HepG2 (cell line): ENCODE data around the gene VWA7. TPM values are rescaled to one million over a fixed set of nuclear protein-coding genes. Genes with fewer than 3 reads are reported as not detected.

Source experiments
- BHLHE40 ChIP-seq: IDR thresholded peaks from 2 replicates; pipeline ENCODE4 v1.6.1; 2011; ENCODE audit warnings: low read length, improper control_type of control experiment
- KLF6 ChIP-seq: IDR thresholded peaks from 2 replicates; pipeline ENCODE4 v1.8.0; 2016; ENCODE audit warnings: missing biosample characterization, missing genetic modification reagents
- PHB2 ChIP-seq: fragments of 450-650 bp; IDR thresholded peaks from 2 replicates; pipeline ENCODE4 v1.6.1; 2018; ENCODE audit not compliant: partially characterized antibody
- PHF5A ChIP-seq: IDR thresholded peaks from one replicate; pipeline ENCODE4 v1.6.1; 2018; ENCODE audit warnings: low read depth, missing genetic modification reagents; ENCODE audit not compliant: unreplicated experiment
- SP1 ChIP-seq, 2 experiments: fragments of 450-650 bp in 1 of 2; sonication (generic) in 1 of 2; formaldehyde crosslinking in 1 of 2; IDR thresholded peaks; 2 replicates each; pipeline versions ENCODE4 v1.4.0 to v1.6.1; 2016 to 2020; ENCODE audit warnings: missing genetic modification reagents in 1 of 2
- TOE1 ChIP-seq: sonication (generic); formaldehyde crosslinking; IDR thresholded peaks from 2 replicates; pipeline ENCODE4 v1.4.0; 2020; ENCODE audit warnings: mild to moderate bottlenecking, missing genetic modification reagents
- TP53 ChIP-seq: sonication (generic); formaldehyde crosslinking; conservative IDR thresholded peaks from 2 replicates; pipeline ENCODE4 v1.4.0; 2020; ENCODE audit warnings: missing genetic modification reagents
- YEATS4 ChIP-seq: sonication (generic); formaldehyde crosslinking; IDR thresholded peaks from 2 replicates; pipeline ENCODE4 v1.4.0; 2020; ENCODE audit warnings: missing genetic modification reagents, borderline replicate concordance
- ZFP36L1 ChIP-seq: sonication (generic); formaldehyde crosslinking; IDR thresholded peaks from 2 replicates; pipeline ENCODE4 v1.8.0; 2022; ENCODE audit warnings: mild to moderate bottlenecking, missing genetic modification reagents, moderate library complexity
- ZFP90 ChIP-seq: sonication (generic); formaldehyde crosslinking; IDR thresholded peaks from 2 replicates; pipeline ENCODE4 v1.8.0; 2022; ENCODE audit warnings: missing genetic modification reagents, mild to moderate bottlenecking, inconsistent platforms, borderline replicate concordance
- ZNF292 ChIP-seq: sonication (generic); formaldehyde crosslinking; IDR thresholded peaks from 2 replicates; pipeline ENCODE4 v1.8.1; 2022; ENCODE audit warnings: mild to moderate bottlenecking, low read depth, missing genetic modification reagents, borderline replicate concordance
- ZNF296 ChIP-seq: sonication (generic); formaldehyde crosslinking; conservative IDR thresholded peaks from 2 replicates; pipeline ENCODE4 v1.5.0; 2020; ENCODE audit warnings: mild to moderate bottlenecking, missing genetic modification reagents
- ZNF550 ChIP-seq: sonication (generic); formaldehyde crosslinking; IDR thresholded peaks from 2 replicates; pipeline ENCODE4 v1.4.0; 2020; ENCODE audit warnings: mild to moderate bottlenecking, missing genetic modification reagents, borderline replicate concordance
- ZNF589 ChIP-seq: sonication (generic); formaldehyde crosslinking; conservative IDR thresholded peaks from 2 replicates; pipeline ENCODE4 v1.8.0; 2022; ENCODE audit warnings: mild to moderate bottlenecking, moderate library complexity, missing genetic modification reagents
- ZNF816 ChIP-seq: sonication (generic); formaldehyde crosslinking; IDR thresholded peaks from 2 replicates; pipeline ENCODE4 v1.8.0; 2022; ENCODE audit warnings: missing genetic modification reagents, mild to moderate bottlenecking, borderline replicate concordance
- polyA plus RNA-seq, 8 experiments: library from polyadenylated mRNA; depleted of rRNA in 3 of 8; stranded (reverse) in 7 of 8; unstranded in 1 of 8; fragments of >200 nt; fragmentation: Illumina TruSeq in 4 of 8; extraction: Trizol in 4 of 8; gene quantifications; 2 replicates each; pipeline versions ENCODE4 v1.2.1 to v1.2.3, GENCODE V29; 2011 to 2016; ENCODE audit warnings: low read depth in 4 of 8, missing spikeins in 1 of 8, mixed read lengths in 1 of 8; ENCODE audit not compliant: insufficient read depth in 1 of 8
- total RNA-seq, 5 experiments: library from RNA; depleted of rRNA; stranded (reverse); fragments of >200 nt; fragmentation: Illumina TruSeq; extraction: Trizol; gene quantifications; 2 replicates each; pipeline ENCODE4 v1.2.3, GENCODE V29; 2016; ENCODE audit warnings: low read depth in 1 of 5
- TF ChIP-seq, protein P1 (sequence below): sonication (generic); formaldehyde crosslinking; IDR thresholded peaks from 2 replicates; pipeline ENCODE4 v1.4.0; 2020; ENCODE audit warnings: mild to moderate bottlenecking, missing genetic modification reagents
- TF ChIP-seq, protein P2 (sequence below): IDR thresholded peaks from 2 replicates; pipeline ENCODE4 v1.6.1; 2016; ENCODE audit warnings: mild to moderate bottlenecking, missing biosample characterization, missing genetic modification reagents
- TF ChIP-seq, protein P3 (sequence below): sonication (generic); formaldehyde crosslinking; IDR thresholded peaks from 2 replicates; pipeline ENCODE4 v1.4.0; 2020; ENCODE audit warnings: mild to moderate bottlenecking, missing genetic modification reagents
- TF ChIP-seq, protein P4 (sequence below): sonication (generic); formaldehyde crosslinking; IDR thresholded peaks from 2 replicates; pipeline ENCODE4 v1.5.0; 2020; ENCODE audit warnings: missing genetic modification reagents

Gene VWA7
- total and polyA plus RNA-seq, 2 of the 13 experiments (the other 11 are each of a cell fraction or from before 2014, with no cell fraction given), result 0.86 to 3.3 TPM

DNA sequence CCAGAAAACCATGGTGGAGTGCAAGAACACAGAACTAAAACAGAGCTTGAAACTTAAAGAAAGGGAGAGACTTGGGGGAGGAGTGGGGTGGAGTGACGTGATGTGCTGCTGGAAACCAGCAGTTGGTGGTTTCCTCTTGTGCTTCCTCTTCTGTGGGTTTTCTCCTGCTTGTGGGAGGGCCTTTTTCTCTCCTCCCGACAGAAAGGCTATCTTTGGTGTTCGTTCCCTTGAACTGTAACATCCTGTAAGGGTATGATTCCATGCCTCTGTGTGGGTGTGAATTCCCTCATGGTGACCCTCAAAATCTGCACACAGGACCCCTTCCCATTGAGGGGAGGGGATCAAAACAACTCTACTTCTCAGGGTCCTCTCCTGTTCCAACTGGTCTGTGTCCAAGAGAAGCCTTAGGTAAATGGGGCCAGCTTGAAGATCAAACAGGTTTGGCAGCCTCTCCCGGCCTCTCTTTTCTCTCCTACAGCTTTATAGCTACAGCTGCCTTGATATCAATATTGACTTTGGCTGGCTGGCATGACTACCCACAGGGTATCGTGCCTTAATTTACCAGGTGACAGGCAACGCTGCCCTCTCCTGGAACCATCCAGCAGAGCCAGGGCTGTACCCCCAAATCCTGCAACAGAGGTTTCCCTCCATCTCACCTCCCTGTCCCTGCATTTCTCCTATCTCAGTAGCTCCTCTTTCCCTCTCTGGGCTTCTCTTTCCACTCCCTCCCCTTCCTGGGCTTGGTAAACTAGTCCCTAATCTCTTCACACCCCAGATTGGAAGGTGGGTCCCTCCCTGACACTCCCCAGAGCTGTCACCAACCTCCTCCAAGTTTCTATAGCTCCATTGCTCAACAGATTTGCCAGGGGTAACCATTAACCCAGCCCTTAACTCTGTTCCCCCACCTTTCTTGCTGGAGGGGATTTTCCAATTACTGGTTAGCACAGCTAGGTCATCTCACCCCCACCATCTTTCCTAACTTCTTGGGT lies 38.8 kb downstream of the VWA7 start (continued):
- TF ChIP-seq, protein P1, sequence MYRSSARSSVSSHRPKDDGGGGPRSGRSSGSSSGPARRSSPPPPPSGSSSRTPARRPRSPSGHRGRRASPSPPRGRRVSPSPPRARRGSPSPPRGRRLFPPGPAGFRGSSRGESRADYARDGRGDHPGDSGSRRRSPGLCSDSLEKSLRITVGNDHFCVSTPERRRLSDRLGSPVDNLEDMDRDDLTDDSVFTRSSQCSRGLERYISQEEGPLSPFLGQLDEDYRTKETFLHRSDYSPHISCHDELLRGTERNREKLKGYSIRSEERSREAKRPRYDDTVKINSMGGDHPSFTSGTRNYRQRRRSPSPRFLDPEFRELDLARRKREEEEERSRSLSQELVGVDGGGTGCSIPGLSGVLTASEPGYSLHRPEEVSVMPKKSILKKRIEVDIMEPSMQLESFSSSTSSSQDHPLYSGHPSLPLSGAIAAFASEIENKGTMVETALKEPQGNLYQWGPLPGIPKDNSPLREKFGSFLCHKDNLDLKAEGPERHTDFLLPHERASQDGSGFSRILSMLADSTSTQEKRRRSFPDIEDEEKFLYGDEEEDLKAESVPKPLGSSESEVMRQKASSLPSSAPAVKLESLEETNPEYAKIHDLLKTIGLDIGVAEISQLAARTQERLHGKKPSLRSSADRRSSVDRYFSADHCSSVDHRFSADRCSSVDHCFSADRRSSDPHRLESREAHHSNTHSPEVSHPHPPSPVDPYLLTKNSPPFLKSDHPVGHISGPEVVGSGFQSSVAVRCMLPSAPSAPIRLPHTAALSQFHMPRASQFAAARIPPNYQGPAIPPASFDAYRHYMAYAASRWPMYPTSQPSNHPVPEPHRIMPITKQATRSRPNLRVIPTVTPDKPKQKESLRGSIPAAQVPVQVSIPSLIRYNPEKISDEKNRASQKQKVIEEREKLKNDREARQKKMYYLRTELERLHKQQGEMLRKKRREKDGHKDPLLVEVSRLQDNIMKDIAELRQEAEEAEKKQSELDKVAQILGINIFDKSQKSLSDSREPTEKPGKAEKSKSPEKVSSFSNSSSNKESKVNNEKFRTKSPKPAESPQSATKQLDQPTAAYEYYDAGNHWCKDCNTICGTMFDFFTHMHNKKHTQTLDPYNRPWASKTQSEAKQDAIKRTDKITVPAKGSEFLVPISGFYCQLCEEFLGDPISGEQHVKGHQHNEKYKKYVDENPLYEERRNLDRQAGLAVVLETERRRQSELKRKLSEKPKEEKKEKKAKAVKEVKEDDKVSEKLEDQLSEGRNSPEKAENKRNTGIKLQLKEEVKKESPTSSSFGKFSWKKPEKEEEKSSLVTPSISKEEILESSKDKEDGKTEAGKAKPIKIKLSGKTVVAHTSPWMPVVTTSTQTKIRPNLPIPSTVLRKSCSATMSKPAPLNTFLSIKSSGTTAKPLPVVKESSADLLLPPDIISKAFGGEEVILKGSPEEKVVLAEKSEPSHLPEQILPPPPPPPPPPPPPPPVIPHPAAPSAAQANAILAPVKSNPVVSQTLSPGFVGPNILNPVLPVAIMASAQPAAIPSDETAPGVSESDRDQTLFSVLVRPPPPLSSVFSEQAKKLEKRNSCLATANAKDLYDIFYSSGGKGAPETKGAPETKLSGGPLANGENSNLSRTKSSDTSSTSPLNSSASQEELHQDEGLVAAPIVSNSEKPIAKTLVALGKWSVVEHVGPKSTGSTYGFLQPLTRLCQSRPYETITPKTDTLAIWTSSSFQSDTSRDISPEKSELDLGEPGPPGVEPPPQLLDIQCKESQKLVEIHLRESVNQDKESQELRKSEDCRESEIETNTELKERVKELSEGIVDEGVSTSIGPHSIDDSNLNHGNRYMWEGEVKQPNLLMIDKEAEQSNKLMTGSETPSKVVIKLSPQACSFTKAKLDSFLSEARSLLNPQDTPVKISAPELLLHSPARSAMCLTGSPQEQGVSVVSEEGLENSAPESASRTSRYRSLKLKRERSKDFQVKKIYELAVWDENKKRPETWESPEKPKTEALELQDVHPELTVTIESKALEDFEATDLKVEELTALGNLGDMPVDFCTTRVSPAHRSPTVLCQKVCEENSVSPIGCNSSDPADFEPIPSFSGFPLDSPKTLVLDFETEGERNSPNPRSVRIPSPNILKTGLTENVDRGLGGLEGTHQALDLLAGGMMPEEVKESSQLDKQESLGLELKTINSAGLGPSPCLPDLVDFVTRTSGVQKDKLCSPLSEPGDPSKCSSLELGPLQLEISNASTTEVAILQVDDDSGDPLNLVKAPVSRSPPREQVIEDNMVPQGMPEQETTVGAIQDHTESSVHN, result no peak
- TF ChIP-seq, protein P2, sequence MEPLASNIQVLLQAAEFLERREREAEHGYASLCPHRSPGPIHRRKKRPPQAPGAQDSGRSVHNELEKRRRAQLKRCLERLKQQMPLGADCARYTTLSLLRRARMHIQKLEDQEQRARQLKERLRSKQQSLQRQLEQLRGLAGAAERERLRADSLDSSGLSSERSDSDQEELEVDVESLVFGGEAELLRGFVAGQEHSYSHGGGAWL, result no peak
- TF ChIP-seq ZNF292 (CRISPR knock-in tag), result no peak; the same call in 1 of the 2 replicates
- TF ChIP-seq ZFP90 (CRISPR knock-in tag), result no peak
- TF ChIP-seq ZNF296 (CRISPR knock-in tag), result no peak
- no peak; the same call in 1 of the 2 replicates for TF ChIP-seq YEATS4 (CRISPR knock-in tag)
- TF ChIP-seq BHLHE40, result no peak
- TF ChIP-seq, protein P3, sequence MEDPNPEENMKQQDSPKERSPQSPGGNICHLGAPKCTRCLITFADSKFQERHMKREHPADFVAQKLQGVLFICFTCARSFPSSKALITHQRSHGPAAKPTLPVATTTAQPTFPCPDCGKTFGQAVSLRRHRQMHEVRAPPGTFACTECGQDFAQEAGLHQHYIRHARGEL (CRISPR knock-in tag), result no peak
- TF ChIP-seq SP1 (IDR thresholded peaks at IDR 0.05), result no peak
- no peak; the same call in 1 of the 2 replicates for TF ChIP-seq SP1 (CRISPR knock-in tag; IDR thresholded peaks at IDR 0.05)
- peak; percentile 46; the same call in 1 of the 2 replicates for TF ChIP-seq ZNF589 (CRISPR knock-in tag)
- no peak; the same call in 1 of the 2 replicates for TF ChIP-seq KLF6
- TF ChIP-seq TOE1 (CRISPR knock-in tag), result 0 out of 2 replicates have a peak, but pooled peaks have one; percentile 91
- TF ChIP-seq ZNF816 (CRISPR knock-in tag), result no peak; the same call in 1 of the 2 replicates
- TF ChIP-seq ZNF550 (CRISPR knock-in tag), result no peak
- TF ChIP-seq, protein P4, sequence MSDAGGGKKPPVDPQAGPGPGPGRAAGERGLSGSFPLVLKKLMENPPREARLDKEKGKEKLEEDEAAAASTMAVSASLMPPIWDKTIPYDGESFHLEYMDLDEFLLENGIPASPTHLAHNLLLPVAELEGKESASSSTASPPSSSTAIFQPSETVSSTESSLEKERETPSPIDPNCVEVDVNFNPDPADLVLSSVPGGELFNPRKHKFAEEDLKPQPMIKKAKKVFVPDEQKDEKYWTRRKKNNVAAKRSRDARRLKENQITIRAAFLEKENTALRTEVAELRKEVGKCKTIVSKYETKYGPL, result no peak
- 0 out of 2 replicates have a peak, but pooled peaks have one; percentile 49 for TF ChIP-seq TP53
- peak; percentile 47; the same call in 1 of the 2 replicates for TF ChIP-seq ZFP36L1
- no peak for TF ChIP-seq PHB2
- TF ChIP-seq PHF5A (CRISPR knock-in tag), result no peak
